T-helper 2 cell treated with Interferon-gamma antibody and Interleukin-4, amounts not matched to agents 5 μg/mL and 100 μg/mL, for 36 hours (primary cell): ENCODE measurements around the gene SLC25A47.
"Not testable (repeated sequence)": the region's sequence is repeated elsewhere in the genome, so short reads cannot be mapped to it uniquely, and the experiment has no call there.

Experiments
- DNase-seq: peaks from one replicate; pipeline ENCODE4 v3.0.0; 2021; ENCODE audit warnings: low spot score
- H3K27ac Mint-ChIP-seq: one replicate; pipeline ENCODE4 v1.8.0; 2021; ENCODE audit warnings: mild to moderate bottlenecking, mixed read lengths
- H3K27me3 Mint-ChIP-seq: one replicate; pipeline ENCODE4 v1.8.0; 2021; ENCODE audit warnings: low read depth, mixed read lengths
- H3K36me3 Mint-ChIP-seq: one replicate; pipeline ENCODE4 v1.8.0; 2021; ENCODE audit warnings: low read depth, mixed read lengths
- H3K4me1 Mint-ChIP-seq: one replicate; pipeline ENCODE4 v1.8.0; 2021; ENCODE audit warnings: low read depth, mixed read lengths
- H3K4me3 Mint-ChIP-seq: one replicate; pipeline ENCODE4 v1.8.0; 2022; ENCODE audit warnings: mild to moderate bottlenecking, moderate library complexity, mixed read lengths
- H3K9me3 Mint-ChIP-seq: one replicate; pipeline ENCODE4 v1.8.0; 2021; ENCODE audit warnings: mixed read lengths

SLC25A47 gene, protein sequence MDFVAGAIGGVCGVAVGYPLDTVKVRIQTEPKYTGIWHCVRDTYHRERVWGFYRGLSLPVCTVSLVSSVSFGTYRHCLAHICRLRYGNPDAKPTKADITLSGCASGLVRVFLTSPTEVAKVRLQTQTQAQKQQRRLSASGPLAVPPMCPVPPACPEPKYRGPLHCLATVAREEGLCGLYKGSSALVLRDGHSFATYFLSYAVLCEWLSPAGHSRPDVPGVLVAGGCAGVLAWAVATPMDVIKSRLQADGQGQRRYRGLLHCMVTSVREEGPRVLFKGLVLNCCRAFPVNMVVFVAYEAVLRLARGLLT

DNA sequence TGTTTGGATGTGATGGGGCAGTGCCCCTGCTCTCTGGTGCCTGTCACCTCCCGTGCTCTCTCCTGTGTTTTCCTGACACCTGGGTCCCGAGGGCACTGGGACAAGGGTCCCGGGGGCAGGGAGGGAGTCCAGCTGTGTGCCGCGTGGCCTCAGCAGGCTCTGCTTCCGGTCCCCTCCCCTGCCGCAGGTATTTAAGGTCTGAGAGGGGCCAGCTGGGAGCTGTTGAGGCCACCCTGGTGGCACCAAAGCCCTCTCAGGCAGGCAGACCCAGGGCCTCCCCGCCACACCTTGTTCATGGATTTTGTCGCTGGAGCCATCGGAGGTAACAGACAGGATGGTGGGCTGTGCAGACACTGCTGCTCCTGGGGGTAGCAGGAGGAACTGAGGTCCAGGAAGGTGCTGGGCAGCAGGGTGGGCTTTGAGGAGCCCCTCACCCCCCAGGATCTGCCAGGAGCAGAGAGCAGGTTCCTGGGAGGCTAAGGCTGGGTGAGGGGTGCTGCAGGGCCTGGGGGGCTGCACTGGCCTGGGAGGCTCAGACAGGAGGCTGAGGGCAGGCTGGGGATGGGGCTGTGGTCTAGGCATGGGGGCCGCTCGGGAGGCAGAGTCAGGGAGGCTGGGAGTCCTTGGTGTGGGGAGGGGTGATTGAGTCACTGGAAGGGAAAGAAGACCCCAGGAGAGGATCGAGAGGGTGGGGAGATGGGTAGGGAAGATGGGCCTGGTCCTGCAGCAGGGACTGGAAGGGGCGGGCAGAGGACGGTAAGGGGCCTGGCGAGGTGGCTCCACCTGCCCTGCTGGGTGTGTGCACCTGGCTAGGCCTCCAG lies at the start of gene SLC25A47:
Gene SLC25A47 (plus strand): TSS at position 219 of the 821 bp plus-strand sequence. CDS start 76 bp downstream, at position 295.
- H3K4me1 Mint-ChIP-seq, result no peaks in the 10 kb centered on the region
- no peak within 1 kb of the TSS for H3K27ac Mint-ChIP-seq
- no peaks in the 10 kb centered on the region for H3K36me3 Mint-ChIP-seq

DNA sequence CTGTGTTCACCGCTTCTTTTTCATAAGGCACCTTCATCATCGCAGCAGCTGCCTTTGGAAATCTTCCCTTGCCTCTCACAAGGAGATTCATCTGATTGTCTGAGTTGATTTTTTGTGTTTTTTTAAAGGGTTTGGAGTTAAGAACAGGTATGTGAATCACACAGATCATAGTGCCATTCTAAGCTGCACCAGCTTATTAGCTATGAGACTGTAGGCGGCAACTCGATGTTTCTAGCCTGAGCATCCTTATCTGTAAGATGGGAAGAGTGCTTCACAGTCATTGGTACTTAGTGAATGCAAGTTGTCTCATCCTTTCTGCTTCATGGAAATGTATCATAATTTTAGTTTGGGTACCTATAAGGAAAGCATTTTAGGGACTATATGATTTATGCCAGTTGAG lies 48.9 kb upstream of the SLC25A47 start:
- no peaks in the 10 kb centered on the region for H3K27me3 Mint-ChIP-seq
- no peak overlapping the region for H3K27ac Mint-ChIP-seq
- no peaks in the 10 kb centered on the region for H3K9me3 Mint-ChIP-seq
- H3K36me3 Mint-ChIP-seq, result peaks cover 24% of the 10 kb centered on the region
- no peak overlapping the region for H3K4me3 Mint-ChIP-seq
- no peak for DNase-seq
- peaks cover 27% of the 10 kb centered on the region for H3K4me1 Mint-ChIP-seq

More for the DNA sequence above, at the start of gene SLC25A47:
- no peaks in the 10 kb centered on the region for H3K9me3 Mint-ChIP-seq
- no peak for DNase-seq
- H3K27me3 Mint-ChIP-seq, result peaks cover 4% of the 10 kb centered on the region
- H3K4me3 Mint-ChIP-seq, result no peak within 1 kb of the TSS

DNA sequence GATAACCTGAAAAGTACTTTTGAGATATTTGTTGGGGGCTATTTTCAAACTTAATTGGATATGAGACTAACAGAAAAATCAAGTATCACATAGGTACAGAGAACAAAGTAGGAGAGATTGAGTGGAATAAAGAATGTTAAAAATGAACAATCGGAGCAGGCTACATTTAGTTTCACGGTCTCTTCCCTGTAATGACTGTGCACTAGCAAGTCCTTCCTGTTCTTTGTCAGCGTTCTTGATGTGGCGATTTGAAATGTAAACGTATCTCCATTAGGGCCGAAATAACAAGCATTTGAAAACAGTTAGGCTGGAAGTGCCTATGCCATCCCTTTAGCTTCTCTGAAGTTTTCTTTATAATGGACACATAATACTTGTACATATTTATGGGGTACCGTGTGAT lies 47.9 kb upstream of the SLC25A47 start:
- Mint-ChIP-seq H3K27me3 (no peaks in the 10 kb centered on the region), H3K9me3 (no peaks in the 10 kb centered on the region), H3K27ac (no peak overlapping the region), H3K4me1 (peaks cover 32% of the 10 kb centered on the region), H3K36me3 (peaks cover 26% of the 10 kb centered on the region), H3K4me3 (no peak overlapping the region)
- DNase-seq, result no peak

DNA sequence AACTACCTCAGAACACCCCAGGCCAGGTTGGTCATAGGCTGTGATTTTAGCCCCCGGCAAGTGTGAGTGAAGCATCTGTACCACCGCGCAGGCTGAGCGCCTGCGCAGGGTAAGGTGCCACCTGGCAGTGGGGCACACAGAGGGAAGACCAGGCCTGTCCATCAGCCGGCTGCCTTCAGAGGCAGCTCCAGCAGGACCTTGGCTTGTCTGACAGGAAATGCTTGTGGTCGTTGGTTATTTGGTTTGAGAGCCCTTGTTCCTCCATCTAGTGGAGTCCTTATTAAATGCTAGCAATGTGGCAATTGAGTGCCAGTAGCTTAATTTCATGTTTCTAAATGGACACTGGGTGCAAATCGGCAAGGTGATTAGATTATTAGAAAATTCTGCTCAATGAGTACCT lies 44.4 kb upstream of the SLC25A47 start:
- peaks cover 35% of the 10 kb centered on the region for H3K4me1 Mint-ChIP-seq
- no peaks in the 10 kb centered on the region for H3K9me3 Mint-ChIP-seq
- no peak overlapping the region for H3K4me3 Mint-ChIP-seq
- peaks cover 31% of the 10 kb centered on the region for H3K36me3 Mint-ChIP-seq
- peak overlapping the region; percentile 18 for H3K27ac Mint-ChIP-seq
- DNase-seq, result no peak
- H3K27me3 Mint-ChIP-seq, result no peaks in the 10 kb centered on the region

DNA sequence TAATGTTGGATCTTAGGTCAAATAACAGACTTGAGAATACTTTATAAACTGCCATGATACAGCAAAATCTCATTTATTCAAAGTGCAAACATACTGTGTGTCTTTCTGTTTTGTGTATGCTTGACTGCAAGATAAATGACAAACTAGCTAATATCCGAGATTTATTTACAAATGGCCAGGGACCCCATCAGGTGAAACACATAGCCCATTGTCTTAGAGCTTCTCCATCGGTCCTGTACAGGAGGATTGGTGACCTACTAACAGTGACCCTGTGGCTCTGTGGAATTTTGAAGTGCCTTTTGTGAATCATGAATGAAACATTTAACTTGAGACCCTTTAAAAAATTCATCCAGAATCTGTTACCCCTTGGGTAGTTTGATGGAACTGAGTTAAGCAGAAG lies 44.0 kb upstream of the SLC25A47 start:
- H3K4me3 Mint-ChIP-seq, result no peak overlapping the region
- H3K4me1 Mint-ChIP-seq, result peaks cover 35% of the 10 kb centered on the region
- H3K36me3 Mint-ChIP-seq, result peaks cover 30% of the 10 kb centered on the region
- H3K9me3 Mint-ChIP-seq, result no peaks in the 10 kb centered on the region
- H3K27ac Mint-ChIP-seq, result no peak overlapping the region
- H3K27me3 Mint-ChIP-seq, result no peaks in the 10 kb centered on the region
- no peak for DNase-seq

DNA sequence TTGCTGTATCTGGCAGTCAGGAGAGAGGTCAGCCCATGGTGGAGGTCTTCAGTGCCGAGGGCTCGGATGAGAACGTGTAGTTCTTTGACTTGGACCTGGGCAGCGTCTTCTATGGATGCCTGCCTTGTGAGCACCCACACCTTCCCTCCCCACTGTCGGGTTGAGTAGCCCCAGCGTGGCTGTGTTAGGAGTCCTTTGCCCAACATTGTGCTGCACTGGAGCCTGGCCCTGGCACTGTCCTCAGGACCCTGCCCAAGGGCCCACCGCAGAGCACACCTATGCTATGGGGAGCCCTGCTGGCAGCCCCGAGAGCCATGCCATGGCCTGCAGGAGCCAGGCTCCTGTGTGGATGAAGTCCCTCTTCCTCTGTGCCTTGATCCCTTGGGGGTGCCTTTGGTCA lies 43.6 kb upstream of the SLC25A47 start:
- no peak overlapping the region for H3K4me3 Mint-ChIP-seq
- no peaks in the 10 kb centered on the region for H3K9me3 Mint-ChIP-seq
- H3K27ac Mint-ChIP-seq, result peak overlapping the region; percentile 59
- no peak for DNase-seq
- no peaks in the 10 kb centered on the region for H3K27me3 Mint-ChIP-seq
- H3K36me3 Mint-ChIP-seq, result peaks cover 27% of the 10 kb centered on the region
- peaks cover 34% of the 10 kb centered on the region for H3K4me1 Mint-ChIP-seq

DNA sequence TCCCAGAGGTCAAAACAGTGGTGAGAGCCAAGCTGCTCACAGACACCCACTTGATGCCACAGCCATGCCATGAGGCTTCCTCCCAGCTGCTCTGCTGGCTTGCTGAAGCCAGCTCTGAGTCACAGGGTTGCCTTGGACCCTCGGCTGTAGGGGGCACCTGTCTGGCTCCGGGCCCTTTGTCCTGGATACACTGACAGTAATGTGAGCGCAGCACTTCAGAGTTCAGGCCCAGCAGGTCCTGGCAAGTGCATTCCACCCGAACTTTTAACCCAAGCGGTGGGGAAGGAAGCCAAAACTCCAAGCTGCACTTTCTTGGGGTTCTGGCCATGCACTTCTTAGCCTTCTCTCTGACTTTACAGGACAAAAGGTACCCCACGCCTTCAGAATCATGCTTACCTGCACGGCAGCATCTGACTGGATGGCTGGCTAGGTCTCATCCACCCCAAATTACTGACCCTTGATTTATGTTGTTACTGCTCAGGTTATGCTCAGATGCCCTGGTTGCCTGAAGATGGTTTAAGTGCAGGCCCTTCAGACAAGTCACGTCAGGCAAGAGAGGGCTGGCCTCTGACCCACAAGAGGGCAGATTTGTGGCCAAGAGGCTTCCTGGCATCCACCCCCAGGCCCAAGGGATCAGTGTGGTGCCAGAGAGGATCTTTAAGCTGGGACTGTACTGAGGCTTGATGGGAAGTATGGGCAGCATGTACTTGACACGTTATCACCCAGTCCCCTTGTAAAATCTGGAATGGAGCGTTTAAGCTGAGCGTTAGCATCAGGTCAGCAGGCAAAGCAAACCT lies 41.7 kb upstream of the SLC25A47 start:
- Mint-ChIP-seq H3K4me3 (no peak overlapping the region), H3K27me3 (no peaks in the 10 kb centered on the region), H3K9me3 (no peaks in the 10 kb centered on the region), H3K27ac (no peak overlapping the region), H3K4me1 (peaks cover 31% of the 10 kb centered on the region), H3K36me3 (peaks cover 16% of the 10 kb centered on the region)
- DNase-seq, result no peak

DNA sequence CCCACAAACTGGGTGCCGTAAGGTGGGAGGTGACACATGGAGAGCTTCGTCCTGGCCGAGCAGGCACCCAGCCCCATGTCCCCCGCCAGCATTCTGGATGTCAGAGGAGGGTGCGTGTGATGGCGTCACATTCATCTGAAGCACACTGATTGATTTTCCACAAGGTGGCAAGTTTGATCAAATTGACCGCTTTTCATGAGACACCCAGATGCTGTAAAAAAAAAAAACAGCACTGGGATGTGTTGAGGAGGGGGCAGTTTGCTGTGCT lies 41.1 kb upstream of the SLC25A47 start:
- Mint-ChIP-seq H3K36me3 (peaks cover 14% of the 10 kb centered on the region), H3K27ac (no peak overlapping the region), H3K4me3 (no peak overlapping the region), H3K9me3 (no peaks in the 10 kb centered on the region), H3K4me1 (peaks cover 30% of the 10 kb centered on the region), H3K27me3 (no peaks in the 10 kb centered on the region)
- DNase-seq, result no peak

DNA sequence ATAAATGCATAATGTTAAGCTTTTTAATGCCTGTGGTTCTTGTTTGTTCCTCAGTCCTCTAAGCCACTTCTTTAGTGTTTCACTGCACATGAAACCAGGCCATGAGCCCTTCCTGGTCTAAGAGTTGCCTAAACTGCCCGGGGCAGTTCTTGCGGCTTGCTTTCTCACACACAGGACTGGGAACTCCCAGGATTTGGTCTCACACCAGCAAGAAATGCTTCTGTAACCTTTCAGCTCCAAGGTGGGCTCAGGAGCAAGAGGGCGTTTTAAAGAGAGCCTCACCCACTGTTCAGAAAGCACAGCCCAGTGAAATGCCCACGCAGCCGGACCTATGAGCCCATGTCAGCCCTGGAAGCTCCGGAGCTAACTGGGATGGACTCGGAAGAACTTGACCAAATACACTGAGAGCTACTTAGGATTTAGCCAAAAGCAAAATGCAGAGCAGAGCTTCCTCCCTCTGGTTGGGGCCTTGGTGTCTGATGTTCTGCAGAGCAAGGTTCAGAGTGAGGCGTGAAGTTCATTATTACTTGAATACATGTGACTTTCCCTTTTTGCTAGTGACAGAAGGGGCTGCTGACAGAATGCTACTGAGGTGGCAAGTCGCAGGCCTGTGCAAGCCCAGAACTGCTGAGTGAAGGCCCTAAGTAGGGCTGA lies 40.2 kb upstream of the SLC25A47 start:
- Mint-ChIP-seq H3K4me3 (no peak overlapping the region), H3K27ac (peak overlapping the region; percentile 49), H3K36me3 (peaks cover 11% of the 10 kb centered on the region), H3K4me1 (peaks cover 27% of the 10 kb centered on the region), H3K9me3 (no peaks in the 10 kb centered on the region), H3K27me3 (no peaks in the 10 kb centered on the region)
- no peak for DNase-seq

DNA sequence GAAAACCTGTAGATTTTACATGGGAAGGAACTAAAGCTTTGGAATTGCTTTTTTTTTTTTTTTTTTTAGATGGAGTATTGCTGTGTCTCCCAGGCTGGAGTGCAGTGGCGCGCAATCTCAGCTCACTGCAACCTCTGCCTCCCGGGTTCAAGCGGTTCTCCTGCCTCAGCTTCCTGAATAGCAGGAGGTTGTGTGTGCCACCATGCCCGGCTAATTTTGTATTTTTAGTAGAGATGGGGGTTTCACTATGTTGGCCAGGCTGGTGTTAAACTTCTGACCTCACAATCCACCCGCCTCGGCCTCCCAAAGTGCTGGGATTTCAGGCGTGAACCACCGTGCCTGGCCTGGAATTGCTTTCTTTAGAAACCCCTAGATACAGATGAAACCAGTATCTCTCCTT lies 39.7 kb upstream of the SLC25A47 start:
- not testable (repeated sequence) for H3K27me3 Mint-ChIP-seq, DNase-seq, H3K27ac Mint-ChIP-seq, H3K4me3 Mint-ChIP-seq, H3K9me3 Mint-ChIP-seq
- Mint-ChIP-seq H3K4me1 (peaks cover 24% of the 10 kb centered on the region), H3K36me3 (peaks cover 10% of the 10 kb centered on the region)

DNA sequence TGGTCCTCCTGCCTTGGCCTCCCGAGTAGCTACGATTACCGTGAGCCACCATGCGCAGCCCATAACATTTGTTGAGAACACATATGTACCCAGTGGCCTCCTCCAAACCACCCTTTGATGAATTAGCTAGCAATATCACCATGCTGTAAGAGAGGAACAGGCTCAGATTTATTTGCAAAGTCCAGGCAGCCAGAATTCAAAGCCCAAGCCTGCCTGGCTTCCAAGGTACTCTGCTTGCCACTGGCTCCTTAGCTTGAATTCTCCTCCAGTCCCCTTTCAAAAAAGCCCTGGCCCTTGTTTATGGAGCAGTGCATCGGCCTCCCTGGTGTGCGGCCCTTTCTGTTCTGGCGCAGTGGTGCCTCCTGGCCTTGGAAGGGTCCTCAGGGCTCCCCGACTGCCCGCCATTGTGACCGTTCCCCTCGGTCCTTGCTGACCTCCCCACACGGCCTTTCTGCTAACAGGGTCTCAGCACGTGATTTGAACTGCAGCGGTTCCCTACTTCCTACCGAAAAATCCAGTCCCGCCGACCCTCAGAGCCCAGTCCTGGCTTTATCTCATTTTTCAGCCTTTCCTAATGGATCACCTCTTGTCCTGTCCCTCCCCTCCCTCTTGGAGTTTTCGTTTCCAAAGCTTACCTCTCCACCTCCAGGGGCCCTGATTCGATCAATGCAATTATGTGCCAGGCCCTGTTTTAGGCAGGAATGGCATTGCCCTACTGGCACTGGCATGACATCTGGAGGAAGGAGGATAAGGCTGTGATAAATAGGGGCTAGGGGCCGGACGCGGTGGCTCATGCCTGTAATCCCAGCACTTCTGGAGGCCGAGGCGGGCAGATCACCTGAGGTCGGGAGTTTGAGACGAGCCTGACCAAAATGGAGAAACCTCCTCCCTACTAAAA lies 38.9 kb upstream of the SLC25A47 start:
- no peaks in the 10 kb centered on the region for H3K9me3 Mint-ChIP-seq
- H3K27me3 Mint-ChIP-seq, result no peaks in the 10 kb centered on the region
- H3K4me3 Mint-ChIP-seq, result peak overlapping the region; percentile 54
- DNase-seq, result no peak
- H3K27ac Mint-ChIP-seq, result peak overlapping the region; percentile 62
- peaks cover 8% of the 10 kb centered on the region for H3K36me3 Mint-ChIP-seq
- peaks cover 17% of the 10 kb centered on the region for H3K4me1 Mint-ChIP-seq

DNA sequence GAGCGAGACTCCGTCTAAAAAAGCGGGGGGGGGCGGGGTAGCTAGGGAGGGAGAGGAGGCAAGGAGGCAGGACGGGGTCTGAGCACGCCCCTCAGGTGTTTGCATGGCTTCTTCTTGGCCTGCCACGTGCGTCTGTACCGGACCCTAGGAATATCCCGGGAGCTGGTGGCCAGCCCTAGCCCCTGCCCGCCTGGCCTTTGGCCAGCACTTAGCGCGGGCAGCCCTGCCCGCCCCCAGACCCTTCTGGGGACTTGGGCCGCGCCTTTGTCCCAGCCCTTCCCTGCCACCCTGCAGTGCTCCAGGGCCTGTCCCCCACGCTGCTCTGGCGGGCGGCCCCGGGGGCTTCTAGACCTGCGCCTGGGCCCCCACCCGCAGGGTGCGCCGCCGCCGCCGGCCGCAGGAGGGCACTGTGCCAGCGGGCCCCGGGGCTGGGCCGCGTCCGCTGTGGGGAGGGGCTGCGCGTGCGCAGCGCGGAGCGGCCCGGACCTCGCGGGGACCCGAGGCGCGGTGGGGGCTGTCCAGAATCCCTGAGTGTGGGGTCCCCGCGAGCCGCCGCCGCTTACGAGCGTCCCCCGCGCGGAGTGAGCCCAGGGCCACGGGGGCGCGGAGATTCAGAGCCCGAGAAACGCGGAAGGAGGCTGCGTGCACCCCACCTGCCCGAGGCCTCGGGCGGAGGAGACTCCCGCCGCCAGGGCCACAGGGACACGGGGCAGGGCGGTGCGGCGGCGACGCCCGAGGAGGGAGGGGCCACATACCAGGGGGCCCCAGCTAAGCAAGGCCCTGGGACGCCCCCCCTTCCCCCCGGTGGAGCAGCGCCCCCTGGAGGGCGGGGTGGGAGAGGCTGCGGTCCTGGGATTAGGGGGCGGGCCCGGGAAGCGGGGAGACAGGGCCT lies 37.9 kb upstream of the SLC25A47 start:
- Mint-ChIP-seq H3K9me3 (no peaks in the 10 kb centered on the region), H3K27me3 (no peaks in the 10 kb centered on the region), H3K4me3 (no peak overlapping the region), H3K27ac (no peak overlapping the region), H3K36me3 (peaks cover 6% of the 10 kb centered on the region), H3K4me1 (peaks cover 12% of the 10 kb centered on the region)
- DNase-seq, result peak; percentile 80
